Left kidney (tissue), 1 donor: ENCODE measurements around the gene JPT1. TPM values are rescaled to one million over a fixed set of nuclear protein-coding genes. Genes with fewer than 3 reads are reported as not detected.

Experiments
- polyA plus RNA-seq: library from polyadenylated mRNA; unstranded; fragments of 120-200 nt; gene quantifications from one replicate; pipeline ENCODE4 v1.2.1, GENCODE V29; 2013; ENCODE audit not compliant: insufficient read length

Gene JPT1
- polyA plus RNA-seq, 1 donor = 86.1 TPM

Other genes starting within 250 kb of the JPT1 start
- gene USH1G, start 231.3 kb downstream of the JPT1 start, polyA plus RNA-seq = 0.70 TPM
- not detected for gene OTOP2, start 230.2 kb downstream of the JPT1 start, polyA plus RNA-seq
- not detected for gene OTOP3, start 218.6 kb downstream of the JPT1 start, polyA plus RNA-seq
- gene HID1, start 181.8 kb downstream of the JPT1 start, polyA plus RNA-seq = 10.8 TPM
- 8.0 TPM for gene CDR2L, start 166.9 kb downstream of the JPT1 start, polyA plus RNA-seq
- 28.0 TPM for gene MRPL58, start 141.8 kb downstream of the JPT1 start, polyA plus RNA-seq
- gene ATP5PD, start 107.5 kb downstream of the JPT1 start, polyA plus RNA-seq = 325 TPM
- gene KCTD2, start 107.3 kb downstream of the JPT1 start, polyA plus RNA-seq = 30.4 TPM
- gene SLC16A5, start 66.6 kb downstream of the JPT1 start, polyA plus RNA-seq = 29.5 TPM
- 14.0 TPM for gene ARMC7, start 44.5 kb downstream of the JPT1 start, polyA plus RNA-seq
- 40.0 TPM for gene NT5C, start 22.8 kb downstream of the JPT1 start, polyA plus RNA-seq
- gene SUMO2, start 28.4 kb upstream of the JPT1 start, polyA plus RNA-seq = 705 TPM
- 84.0 TPM for gene NUP85, start 51.2 kb upstream of the JPT1 start, polyA plus RNA-seq
- gene GGA3, start 107.1 kb upstream of the JPT1 start, polyA plus RNA-seq = 49.1 TPM
- gene MRPS7, start 107.4 kb upstream of the JPT1 start, polyA plus RNA-seq = 73.9 TPM
- gene MIF4GD, start 116.7 kb upstream of the JPT1 start, polyA plus RNA-seq = 19.2 TPM
- 7.2 TPM for gene SLC25A19, start 134.9 kb upstream of the JPT1 start, polyA plus RNA-seq